HEK293 (cell line): ENCODE measurements around the gene EPN1.
A peak's percentile ranks its signal among the peaks of the same experiment; 100 is the strongest.

Experiments used
- CTCF ChIA-PET: fragments of 350-600 bp; formaldehyde crosslinking; extraction: SDS; loops from one replicate; lab custom pipeline; 2021; ENCODE audit warnings: antibody characterized with exemption; lab: Yijun Ruan, JAX
- POLR2A ChIA-PET: fragments of 300-600 bp; formaldehyde crosslinking; extraction: SDS; loops from one replicate; lab custom pipeline; 2020; ENCODE audit warnings: antibody characterized with exemption, inconsistent platforms; lab: Yijun Ruan, JAX
- H3K27ac ChIP-seq: fragments of 200-500 bp; sonication (Bioruptor generic); 2 replicates; pipeline ENCODE4 v1.5.1; 2014; ENCODE audit warnings: low read depth, low read length, control low read depth, inconsistent platforms; ENCODE audit errors: extremely low read depth
- H3K36me3 ChIP-seq, 2 experiments: fragments of 200-500 bp in 1 of 2; sonication (Bioruptor generic) in 1 of 2; 1 replicate in 1 of 2; 2 replicates in 1 of 2; pipeline ENCODE4 v1.5.1; 2014 to 2017; ENCODE audit warnings: inconsistent platforms in 2 of 2, low read length in 2 of 2; ENCODE audit not compliant: control insufficient read depth in 2 of 2, insufficient read depth in 1 of 2
- H3K4me1 ChIP-seq: fragments of 200-500 bp; sonication (Bioruptor generic); 2 replicates; pipeline ENCODE4 v1.5.1; 2014; ENCODE audit warnings: mild to moderate bottlenecking, low read length, inconsistent platforms; ENCODE audit not compliant: control insufficient read depth, insufficient read depth
- H3K4me3 ChIP-seq: 2 replicates; pipeline ENCODE4 v1.5.1; 2011; ENCODE audit warnings: low read depth, mild to moderate bottlenecking, control low read depth, low read length, moderate library complexity
- H3K9me3 ChIP-seq: fragments of 200-500 bp; sonication (Bioruptor generic); 2 replicates; pipeline ENCODE4 v1.5.1; 2014; ENCODE audit warnings: low read depth, low read length, inconsistent platforms; ENCODE audit not compliant: control insufficient read depth, insufficient read depth
- ATF2 ChIP-seq: fragments of 450-650 bp; formaldehyde crosslinking; IDR thresholded peaks from 2 replicates; pipeline ENCODE4 v1.5.1; 2016; ENCODE audit warnings: missing biosample characterization, missing genetic modification characterization, low read depth
- KLF9 ChIP-seq: fragments of 450-650 bp; formaldehyde crosslinking; IDR thresholded peaks from 2 replicates; pipeline ENCODE4 v1.5.1; 2016; ENCODE audit warnings: missing biosample characterization, missing genetic modification characterization, low read depth
- PRDM10 ChIP-seq: fragments of 450-650 bp; formaldehyde crosslinking; IDR thresholded peaks from 2 replicates; pipeline ENCODE4 v1.5.1; 2016; ENCODE audit warnings: missing biosample characterization, missing genetic modification characterization
- ZBTB1 ChIP-seq: fragments of 450-650 bp; formaldehyde crosslinking; IDR thresholded peaks from 2 replicates; pipeline ENCODE4 v1.5.1; 2016; ENCODE audit warnings: missing biosample characterization, missing genetic modification characterization
- ZBTB10 ChIP-seq: fragments of 450-650 bp; formaldehyde crosslinking; IDR thresholded peaks from 2 replicates; pipeline ENCODE4 v1.5.1; 2016; ENCODE audit warnings: missing biosample characterization, missing genetic modification characterization
- ZBTB21 ChIP-seq: fragments of 450-650 bp; formaldehyde crosslinking; IDR thresholded peaks from 2 replicates; pipeline ENCODE4 v1.5.1; 2017; ENCODE audit warnings: missing biosample characterization, missing genetic modification characterization
- ZNF10 ChIP-seq: fragments of 450-650 bp; formaldehyde crosslinking; IDR thresholded peaks from 2 replicates; pipeline ENCODE4 v1.5.1; 2017; ENCODE audit warnings: missing biosample characterization, missing genetic modification characterization
- ZNF114 ChIP-seq: fragments of 450-650 bp; formaldehyde crosslinking; IDR thresholded peaks from 2 replicates; pipeline ENCODE4 v1.5.0; 2017; ENCODE audit warnings: missing biosample characterization, missing genetic modification characterization
- ZNF292 ChIP-seq: fragments of 450-650 bp; formaldehyde crosslinking; IDR thresholded peaks from 2 replicates; pipeline ENCODE4 v1.5.1; 2016; ENCODE audit warnings: low read depth, missing biosample characterization, missing genetic modification characterization, borderline replicate concordance
- ZNF324 ChIP-seq: fragments of 450-650 bp; formaldehyde crosslinking; IDR thresholded peaks from 2 replicates; pipeline ENCODE4 v1.5.1; 2016; ENCODE audit warnings: missing biosample characterization, missing genetic modification characterization
- ZNF366 ChIP-seq: fragments of 450-650 bp; formaldehyde crosslinking; conservative IDR thresholded peaks from 2 replicates; pipeline ENCODE4 v1.5.1; 2016; ENCODE audit warnings: missing biosample characterization, missing genetic modification characterization
- ZNF37A ChIP-seq: fragments of 450-650 bp; IDR thresholded peaks from 2 replicates; pipeline ENCODE4 v1.5.1; 2018; ENCODE audit warnings: missing biosample characterization, missing genetic modification characterization
- ZNF501 ChIP-seq: fragments of 450-650 bp; formaldehyde crosslinking; IDR thresholded peaks from 2 replicates; pipeline ENCODE4 v1.5.1; 2016; ENCODE audit warnings: missing biosample characterization, missing genetic modification characterization
- ZNF768 ChIP-seq: fragments of 450-650 bp; formaldehyde crosslinking; IDR thresholded peaks from 2 replicates; pipeline ENCODE4 v1.5.1; 2018; ENCODE audit warnings: missing biosample characterization, mild to moderate bottlenecking, missing genetic modification characterization
- ZNF776 ChIP-seq: fragments of 450-650 bp; formaldehyde crosslinking; IDR thresholded peaks from 2 replicates; pipeline ENCODE4 v1.5.0; 2017; ENCODE audit warnings: missing biosample characterization, missing genetic modification characterization, borderline replicate concordance
- ZNF777 ChIP-seq: fragments of 450-650 bp; formaldehyde crosslinking; IDR thresholded peaks from 2 replicates; pipeline ENCODE4 v1.5.1; 2017; ENCODE audit warnings: missing biosample characterization, missing genetic modification characterization, borderline replicate concordance
- ZNF791 ChIP-seq: fragments of 450-650 bp; formaldehyde crosslinking; IDR thresholded peaks from 2 replicates; pipeline ENCODE4 v1.5.1; 2016; ENCODE audit warnings: missing biosample characterization, missing genetic modification characterization
- ZNF830 ChIP-seq: fragments of 450-650 bp; IDR thresholded peaks from 2 replicates; pipeline ENCODE4 v1.5.0; 2018; ENCODE audit warnings: missing biosample characterization, missing genetic modification characterization, low read depth, mild to moderate bottlenecking, moderate library complexity
- ZSCAN4 ChIP-seq: fragments of 450-650 bp; formaldehyde crosslinking; IDR thresholded peaks from 2 replicates; pipeline ENCODE4 v1.5.1; 2017; ENCODE audit warnings: missing biosample characterization, missing genetic modification characterization

The EPN1 gene

GRCh38 chr19:55653651-55654322 is 21.2 kb upstream of the EPN1 start (continued):
- TF ChIP-seq ZBTB1 (tag by site-specific recombination) (no peak), ZNF114 (tag by site-specific recombination) (no peak)

- H3K36me3 ChIP-seq: peaks cover 3 to 57% of the 10 kb centered on the region in 2 experiments; a peak in 2 of 3 replicates
- peak overlapping the region; percentile 100 for H3K27ac ChIP-seq
- peaks cover 11% of the 10 kb centered on the region for H3K4me1 ChIP-seq
- H3K9me3 ChIP-seq: no peaks in the 10 kb centered on the region
- POLR2A ChIA-PET: interaction anchor here (0.6 to 2.5 kb wide), 30 partner anchors 9 to 1204 kb away, joined by 3 to 36 read pairs (median 5); partner anchors contain the start of genes EPN1, FIZ1, ISOC2 and KMT5C
- CTCF ChIA-PET: interaction anchor here (0.5 to 3.4 kb wide), 30 partner anchors 8 to 1989 kb away, joined by 3 to 34 read pairs (median 4); partner anchors contain the start of gene ZNF784
- peak overlapping the region; percentile 55 for H3K4me3 ChIP-seq
- TF ChIP-seq ZNF292 (tag by site-specific recombination) (no peak), ZNF10 (tag by site-specific recombination) (0 out of 2 replicates have a peak, but pooled peaks have one; percentile 4)
- TF ChIP-seq, all 188 proteins: peak for 1
Observed at GRCh38 chr19:55654323-55654867, 20.6 kb upstream of the EPN1 start.

GRCh38 chr19:55654868-55655647 is 20.0 kb upstream of the EPN1 start, which contains the start of gene U2AF2:
Gene U2AF2 (plus strand): TSS chr19:55655035. CDS start chr19:55655105, 70 bp downstream.
- Histone ChIP-seq H3K36me3 (peaks cover 7 to 59% of the 10 kb centered on the region in 2 experiments; a peak in 2 of 3 replicates), H3K9me3 (no peaks in the 10 kb centered on the region), H3K27ac (peak within 1 kb of the TSS; percentile 100)
- peak; percentile 77 for TF ChIP-seq ZNF501
- peak; percentile 64; the same call in 1 of the 2 replicates for TF ChIP-seq ZNF324 (tag by site-specific recombination)
- TF ChIP-seq ZNF777 (tag by site-specific recombination): no peak
- peak; percentile 76; the same call in 1 of the 2 replicates for TF ChIP-seq PRDM10 (tag by site-specific recombination)
- TF ChIP-seq ZNF366 (tag by site-specific recombination): 0 out of 2 replicates have a peak, but pooled peaks have one; percentile 23
- TF ChIP-seq ZBTB10 (tag by site-specific recombination): peak; percentile 93
- no peak for TF ChIP-seq ZNF830
- TF ChIP-seq ZNF791 (tag by site-specific recombination): no peak
- TF ChIP-seq ZNF776 (tag by site-specific recombination): no peak
- no peak for TF ChIP-seq ATF2 (tag by site-specific recombination)
- peak; percentile 37; the same call in 1 of the 2 replicates for TF ChIP-seq ZBTB21 (tag by site-specific recombination)
- peak; percentile 85 for TF ChIP-seq KLF9 (tag by site-specific recombination)
- TF ChIP-seq ZNF37A: no peak
- TF ChIP-seq ZNF768: peak; percentile 20; the same call in 1 of the 2 replicates
- TF ChIP-seq ZSCAN4: peak; percentile 46; the same call in 1 of the 2 replicates

More at GRCh38 chr19:55654868-55655647, 20.0 kb upstream of the EPN1 start, which contains the start of gene U2AF2:
- ChIA-PET CTCF (interaction anchor here (0.5 to 3.4 kb wide), 24 partner anchors 9 to 499 kb away, joined by 3 to 34 read pairs (median 5); partner anchors contain the start of gene ZNF784), POLR2A (interaction anchor here (0.6 to 2.5 kb wide), 29 partner anchors 9 to 1205 kb away, joined by 3 to 36 read pairs (median 5); partner anchors contain the start of genes EPN1, FIZ1, ISOC2 and KMT5C)
- Histone ChIP-seq H3K4me3 (peak within 1 kb of the TSS; percentile 96), H3K4me1 (peaks cover 11% of the 10 kb centered on the region)
